ENCODE data around the gene PLCB4. TPM values are rescaled to one million over a fixed set of nuclear protein-coding genes. Genes with fewer than 3 reads are reported as not detected.

PLCB4 gene
- total RNA-seq, 2 donors from 2014 or later = not detected

DNA sequence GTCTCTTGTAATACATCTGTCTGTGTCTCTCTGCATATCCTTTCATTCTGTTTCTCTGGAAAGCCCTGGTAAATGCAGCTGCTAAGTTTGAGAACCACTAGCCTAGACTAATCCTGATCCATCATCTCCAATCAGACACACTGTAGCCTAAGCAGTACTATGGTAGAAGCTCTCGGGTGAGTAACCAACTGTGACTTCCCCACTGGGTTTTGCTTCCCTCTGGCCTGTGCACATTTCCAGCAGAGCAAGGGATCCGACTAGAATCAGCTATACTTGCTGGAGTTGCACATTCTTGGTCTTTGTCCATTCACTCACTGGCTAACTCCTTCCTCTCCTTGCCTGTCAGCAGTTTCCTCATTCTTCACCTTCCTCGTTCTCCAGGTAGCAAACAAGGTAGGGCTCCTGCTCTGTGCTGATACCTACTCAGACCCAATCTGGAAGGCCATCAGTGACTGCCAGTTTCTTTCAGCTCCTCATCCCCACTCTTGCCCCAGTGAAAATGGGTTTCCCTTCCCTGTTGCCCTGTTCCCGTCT is 184.2 kb downstream of the PLCB4 start:
- DNase-seq (ENCODE audit: low spot score) = no peak
- Mint-ChIP-seq H3K27me3 (no peaks in the 10 kb centered on the region), H3K4me3 (no peak overlapping the region), H3K36me3 (no peaks in the 10 kb centered on the region), H3K4me1 (ENCODE audit: low read depth in 2 of 2) (no peaks in the 10 kb centered on the region), H3K27ac (no peak overlapping the region), H3K9me3 (no peaks in the 10 kb centered on the region)
- no peak for ATAC-seq

DNA sequence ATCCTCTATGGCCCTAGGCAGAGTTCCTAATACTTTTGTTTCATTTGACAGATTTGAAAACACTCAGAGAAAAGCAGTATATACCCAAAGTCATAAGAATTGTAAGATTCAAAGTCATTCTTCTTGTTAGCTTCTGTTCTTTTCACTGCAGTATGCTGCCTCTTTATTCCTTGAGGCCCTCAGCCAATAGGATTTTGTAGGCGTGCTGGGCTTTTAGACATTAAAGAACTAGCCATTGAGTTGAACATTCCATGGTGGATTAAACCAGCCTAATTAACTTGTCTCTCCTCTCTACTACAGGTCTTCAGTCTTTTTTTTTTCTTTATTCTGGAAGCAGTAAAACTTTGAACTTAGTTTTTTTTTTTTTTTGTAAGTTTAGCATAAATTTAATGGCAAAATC is 186.3 kb downstream of the PLCB4 start:
- no peak for DNase-seq (ENCODE audit: low spot score)
- no peak overlapping the region for H3K27ac Mint-ChIP-seq
- H3K9me3 Mint-ChIP-seq = no peaks in the 10 kb centered on the region
- H3K4me1 Mint-ChIP-seq (ENCODE audit: low read depth in 2 of 2) = no peaks in the 10 kb centered on the region
- no peaks in the 10 kb centered on the region for H3K27me3 Mint-ChIP-seq
- no peak overlapping the region for H3K4me3 Mint-ChIP-seq
- H3K36me3 Mint-ChIP-seq = no peaks in the 10 kb centered on the region
- ATAC-seq = no peak

GRCh38 chr20:9256393-9256792 is 187.5 kb downstream of the PLCB4 start:
- Mint-ChIP-seq H3K36me3 (no peaks in the 10 kb centered on the region), H3K4me3 (no peak overlapping the region), H3K9me3 (no peaks in the 10 kb centered on the region), H3K4me1 (ENCODE audit: low read depth in 2 of 2) (no peaks in the 10 kb centered on the region), H3K27ac (no peak overlapping the region), H3K27me3 (no peaks in the 10 kb centered on the region)
- DNase-seq (ENCODE audit: low spot score) (no peak), ATAC-seq (no peak)

DNA sequence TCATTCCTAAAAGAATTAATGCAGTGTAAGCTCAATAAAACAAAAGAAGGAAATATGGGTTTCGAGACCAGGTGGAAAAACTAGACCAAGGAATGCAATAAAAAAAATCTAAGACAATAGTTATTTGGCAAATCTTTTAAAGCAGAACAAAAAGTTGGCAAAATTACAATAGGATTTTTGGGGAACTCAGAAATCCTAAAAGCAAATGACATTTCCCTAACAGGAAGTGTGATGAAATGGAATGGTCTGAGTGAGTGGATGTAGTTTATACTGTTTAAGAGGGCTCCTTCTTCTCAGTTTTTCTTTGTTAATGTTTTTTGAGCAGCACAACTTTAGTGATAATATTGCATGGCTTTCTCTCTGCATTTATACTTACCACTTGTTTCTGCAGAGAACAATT is 190.0 kb downstream of the PLCB4 start:
- Mint-ChIP-seq H3K36me3 (no peaks in the 10 kb centered on the region), H3K27me3 (no peaks in the 10 kb centered on the region), H3K27ac (no peak overlapping the region), H3K4me1 (ENCODE audit: low read depth in 2 of 2) (no peaks in the 10 kb centered on the region), H3K4me3 (no peak overlapping the region), H3K9me3 (peaks cover 5% of the 10 kb centered on the region)
- no peak for ATAC-seq
- no peak for DNase-seq (ENCODE audit: low spot score)

DNA sequence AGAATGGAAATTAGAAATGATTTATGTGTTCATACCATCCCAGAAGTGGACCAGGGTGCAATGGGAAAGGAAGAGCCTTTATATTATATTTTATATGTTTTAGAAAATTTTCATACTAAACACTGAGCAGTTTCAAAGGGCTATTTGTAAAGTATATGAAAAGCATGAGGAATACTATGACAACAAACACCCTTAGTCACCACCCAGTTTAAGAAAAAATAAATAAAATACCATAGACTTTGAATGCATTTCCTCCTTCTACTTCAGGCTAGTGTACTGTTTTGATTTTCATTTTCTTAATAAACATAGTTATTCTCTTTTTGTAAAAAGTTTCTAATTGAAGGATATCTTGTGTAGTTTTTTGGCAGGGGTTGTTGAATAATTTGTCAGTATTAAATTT is 191.1 kb downstream of the PLCB4 start:
- H3K4me1 Mint-ChIP-seq (ENCODE audit: low read depth in 2 of 2) = no peaks in the 10 kb centered on the region
- H3K27ac Mint-ChIP-seq = no peak overlapping the region
- no peaks in the 10 kb centered on the region for H3K27me3 Mint-ChIP-seq
- no peaks in the 10 kb centered on the region for H3K36me3 Mint-ChIP-seq
- H3K9me3 Mint-ChIP-seq = peaks cover 5% of the 10 kb centered on the region
- DNase-seq (ENCODE audit: low spot score) (no peak), ATAC-seq (no peak)
- H3K4me3 Mint-ChIP-seq = no peak overlapping the region

- Mint-ChIP-seq H3K27ac (no peak overlapping the region), H3K36me3 (no peaks in the 10 kb centered on the region), H3K27me3 (no peaks in the 10 kb centered on the region), H3K4me1 (ENCODE audit: low read depth in 2 of 2) (no peaks in the 10 kb centered on the region), H3K9me3 (peaks cover 5% of the 10 kb centered on the region), H3K4me3 (no peak overlapping the region)
- DNase-seq (ENCODE audit: low spot score) (no peak), ATAC-seq (no peak)
Observed at GRCh38 chr20:9261781-9262180, 192.9 kb downstream of the PLCB4 start.

DNA sequence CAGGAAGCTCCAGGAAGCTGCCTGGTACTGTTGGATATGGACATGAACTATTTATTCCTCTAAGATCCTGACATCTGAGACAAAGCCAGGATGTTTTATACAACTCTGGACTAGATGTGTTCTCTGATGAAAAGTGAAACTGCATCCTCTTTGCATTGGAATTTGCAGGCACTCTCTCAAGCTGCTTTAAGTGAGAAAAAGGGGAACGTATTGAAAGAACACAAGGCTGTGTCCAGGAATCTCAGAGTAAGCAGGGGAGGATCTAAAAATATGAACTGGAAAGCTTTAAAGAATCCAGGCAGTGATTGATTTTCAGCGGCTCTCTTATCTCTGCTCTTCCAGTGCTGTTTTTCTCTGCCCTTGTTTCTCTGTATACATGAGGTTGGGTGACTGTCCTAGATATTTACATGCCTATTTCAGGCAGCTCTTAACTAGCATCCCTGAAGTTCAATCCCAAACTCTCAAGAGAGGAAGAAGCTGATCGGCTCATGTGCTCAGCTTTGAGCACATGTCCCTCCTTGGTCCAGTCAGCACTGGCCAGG is 193.8 kb downstream of the PLCB4 start:
- Mint-ChIP-seq H3K4me3 (no peak overlapping the region), H3K9me3 (peaks cover 5% of the 10 kb centered on the region), H3K27ac (no peak overlapping the region), H3K36me3 (no peaks in the 10 kb centered on the region), H3K4me1 (ENCODE audit: low read depth in 2 of 2) (no peaks in the 10 kb centered on the region), H3K27me3 (no peaks in the 10 kb centered on the region)
- DNase-seq (ENCODE audit: low spot score) (no peak), ATAC-seq (no peak)

DNA sequence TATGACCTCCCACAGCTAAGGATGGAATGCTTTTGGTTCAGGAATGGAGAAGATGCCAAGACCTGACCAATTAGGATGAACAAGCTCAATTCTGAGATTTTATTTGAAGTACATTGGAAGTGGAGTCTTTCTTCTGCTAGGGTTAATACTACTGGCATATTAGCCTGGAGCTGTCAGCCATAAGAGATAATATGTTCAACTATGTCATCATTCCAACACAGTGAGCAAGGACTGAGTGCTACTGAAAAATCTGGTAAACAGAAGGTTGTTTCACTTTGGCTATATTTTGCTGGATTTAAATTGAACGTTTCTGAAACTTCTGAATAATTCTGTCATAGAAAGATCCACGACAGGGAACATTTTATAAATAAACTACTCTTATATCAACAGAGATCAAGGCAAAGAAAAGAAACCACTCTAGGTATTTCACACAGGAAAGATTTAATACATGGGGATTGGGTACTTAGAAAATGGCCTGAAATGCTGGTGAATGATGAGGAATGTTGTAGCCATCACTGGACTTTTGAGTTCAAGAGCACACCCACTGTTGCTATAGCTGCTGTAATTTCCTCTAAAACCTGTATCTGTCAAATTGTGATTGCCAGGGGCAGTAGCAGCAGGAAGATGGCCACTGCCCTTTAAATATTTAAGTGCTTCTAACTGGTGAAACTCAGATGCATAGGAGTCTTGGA is 200.5 kb downstream of the PLCB4 start:
- ATAC-seq (no peak), DNase-seq (ENCODE audit: low spot score) (no peak)
- Mint-ChIP-seq H3K36me3 (no peaks in the 10 kb centered on the region), H3K4me1 (ENCODE audit: low read depth in 2 of 2) (no peaks in the 10 kb centered on the region), H3K9me3 (peaks cover 3% of the 10 kb centered on the region), H3K27me3 (no peaks in the 10 kb centered on the region), H3K27ac (no peak overlapping the region), H3K4me3 (no peak overlapping the region)

GRCh38 chr20:9270831-9271230 is 201.9 kb downstream of the PLCB4 start:
- Mint-ChIP-seq H3K27ac (no peak overlapping the region), H3K27me3 (no peaks in the 10 kb centered on the region), H3K4me3 (no peak overlapping the region), H3K4me1 (ENCODE audit: low read depth in 2 of 2) (no peaks in the 10 kb centered on the region), H3K9me3 (peaks cover 5% of the 10 kb centered on the region), H3K36me3 (no peaks in the 10 kb centered on the region)
- ATAC-seq (no peak), DNase-seq (ENCODE audit: low spot score) (no peak)

DNA sequence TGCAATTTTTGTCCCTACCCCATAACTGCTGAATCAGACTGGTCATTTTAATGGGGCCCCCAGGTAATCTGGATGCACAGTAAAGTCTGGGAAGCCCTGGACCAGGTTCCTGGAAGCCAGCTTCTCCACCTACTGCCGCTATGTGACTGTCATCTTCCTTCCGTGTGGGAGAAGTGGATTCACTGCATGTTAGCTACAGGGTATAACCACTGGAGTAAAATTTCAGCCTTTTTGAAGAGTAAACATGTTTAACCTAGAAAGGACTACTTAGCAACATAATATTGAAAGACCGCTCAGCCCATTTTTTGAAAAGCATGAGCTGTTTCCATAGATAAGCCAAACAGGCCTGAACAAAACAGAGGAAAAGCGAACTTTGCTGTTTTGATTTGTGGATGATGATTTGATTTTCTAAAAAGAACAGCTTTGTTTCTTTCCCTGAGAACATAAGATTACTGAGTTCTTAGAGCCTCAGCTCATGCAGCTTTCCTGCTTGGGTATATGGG is 208.1 kb downstream of the PLCB4 start:
- Mint-ChIP-seq H3K9me3 (peaks cover 15% of the 10 kb centered on the region), H3K4me3 (no peak overlapping the region), H3K36me3 (peaks cover 11% of the 10 kb centered on the region), H3K27ac (no peak overlapping the region), H3K4me1 (ENCODE audit: low read depth in 2 of 2) (no peaks in the 10 kb centered on the region), H3K27me3 (peaks cover 7 to 9% of the 10 kb centered on the region in 2 donors)
- ATAC-seq = no peak
- DNase-seq (ENCODE audit: low spot score) = no peak

- Mint-ChIP-seq H3K4me3 (no peak overlapping the region), H3K27me3 (peaks cover 7 to 9% of the 10 kb centered on the region in 2 donors), H3K36me3 (peaks cover 11% of the 10 kb centered on the region), H3K4me1 (ENCODE audit: low read depth in 2 of 2) (no peaks in the 10 kb centered on the region), H3K9me3 (peaks cover 17% of the 10 kb centered on the region), H3K27ac (no peak overlapping the region)
- no peak for DNase-seq (ENCODE audit: low spot score)
- ATAC-seq = no peak
Observed at GRCh38 chr20:9279918-9280401, 211.1 kb downstream of the PLCB4 start.

DNA sequence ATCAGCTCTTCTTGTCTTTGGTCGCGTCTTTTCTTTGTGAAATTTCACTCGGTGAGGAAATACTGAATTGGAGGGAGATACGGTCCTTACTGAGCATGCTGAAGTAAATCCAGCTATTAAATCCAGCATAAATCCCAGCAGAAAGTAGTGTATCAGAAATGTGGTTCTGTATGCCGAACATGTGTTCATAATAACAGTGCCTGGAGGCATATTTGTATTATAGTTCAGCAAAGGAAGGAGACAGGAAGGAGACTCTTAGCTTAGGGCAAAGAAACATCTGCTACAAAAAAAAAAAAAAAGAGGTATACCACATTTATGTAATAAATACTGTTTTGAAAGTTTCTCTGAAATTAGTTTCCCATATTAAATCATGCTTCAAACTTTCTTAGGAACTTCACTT is 211.8 kb downstream of the PLCB4 start:
- DNase-seq (ENCODE audit: low spot score) (no peak), ATAC-seq (no peak)
- peaks cover 7 to 9% of the 10 kb centered on the region in 2 donors for H3K27me3 Mint-ChIP-seq

DNA sequence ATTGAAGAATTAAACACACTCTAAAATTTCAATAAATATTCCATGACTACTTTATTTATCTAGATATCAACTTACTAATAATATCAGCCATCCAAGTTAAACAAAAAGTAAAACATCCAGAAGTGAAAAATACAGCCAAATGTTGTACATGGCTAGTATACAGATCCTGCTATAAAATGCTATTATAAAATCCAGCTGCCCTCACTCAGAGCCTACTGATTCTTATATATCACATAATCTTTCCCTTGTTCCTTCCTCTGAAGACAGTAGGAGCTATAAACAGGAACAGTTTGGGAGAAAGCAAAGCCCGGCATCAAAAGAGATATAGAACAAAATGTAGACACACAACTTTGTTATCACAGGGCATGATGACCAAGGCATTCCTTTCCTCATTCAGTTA is 212.9 kb downstream of the PLCB4 start:
- peaks cover 16% of the 10 kb centered on the region for H3K9me3 Mint-ChIP-seq
- H3K36me3 Mint-ChIP-seq = peaks cover 11% of the 10 kb centered on the region
- no peak overlapping the region for H3K4me3 Mint-ChIP-seq

More for the DNA sequence above, 211.8 kb downstream of the PLCB4 start:
- no peak overlapping the region for H3K27ac Mint-ChIP-seq
- H3K36me3 Mint-ChIP-seq = peaks cover 11% of the 10 kb centered on the region
- no peaks in the 10 kb centered on the region for H3K4me1 Mint-ChIP-seq (ENCODE audit: low read depth in 2 of 2)
- H3K4me3 Mint-ChIP-seq = no peak overlapping the region
- peaks cover 16% of the 10 kb centered on the region for H3K9me3 Mint-ChIP-seq

GRCh38 chr20:9285617-9286016 is 216.7 kb downstream of the PLCB4 start:
- Mint-ChIP-seq H3K4me1 (ENCODE audit: low read depth in 2 of 2) (no peaks in the 10 kb centered on the region), H3K9me3 (peaks cover 9% of the 10 kb centered on the region), H3K27ac (no peak overlapping the region), H3K36me3 (peaks cover 2% of the 10 kb centered on the region), H3K27me3 (peaks cover 3% of the 10 kb centered on the region in 2 donors), H3K4me3 (no peak overlapping the region)
- no peak for ATAC-seq
- no peak for DNase-seq (ENCODE audit: low spot score)

More for the DNA sequence above, 212.9 kb downstream of the PLCB4 start:
- ATAC-seq = no peak
- H3K4me1 Mint-ChIP-seq (ENCODE audit: low read depth in 2 of 2) = no peaks in the 10 kb centered on the region
- H3K27ac Mint-ChIP-seq = no peak overlapping the region
- no peak for DNase-seq (ENCODE audit: low spot score)
- peaks cover 7 to 9% of the 10 kb centered on the region in 2 donors for H3K27me3 Mint-ChIP-seq

Data from natural killer cell treated with Interleukin-12 subunit alpha and Interleukin-12 subunit beta and Interleukin-15 and Interleukin-18, amount 100 ng/mL, for 72 hours (primary cell).